ENCODE measurements around the gene TEAD3. TPM values are rescaled to one million over a fixed set of nuclear protein-coding genes. Genes with fewer than 3 reads are reported as not detected.

The TEAD3 gene
- total RNA-seq, 1 experiment from 2014 or later = not detected

DNA sequence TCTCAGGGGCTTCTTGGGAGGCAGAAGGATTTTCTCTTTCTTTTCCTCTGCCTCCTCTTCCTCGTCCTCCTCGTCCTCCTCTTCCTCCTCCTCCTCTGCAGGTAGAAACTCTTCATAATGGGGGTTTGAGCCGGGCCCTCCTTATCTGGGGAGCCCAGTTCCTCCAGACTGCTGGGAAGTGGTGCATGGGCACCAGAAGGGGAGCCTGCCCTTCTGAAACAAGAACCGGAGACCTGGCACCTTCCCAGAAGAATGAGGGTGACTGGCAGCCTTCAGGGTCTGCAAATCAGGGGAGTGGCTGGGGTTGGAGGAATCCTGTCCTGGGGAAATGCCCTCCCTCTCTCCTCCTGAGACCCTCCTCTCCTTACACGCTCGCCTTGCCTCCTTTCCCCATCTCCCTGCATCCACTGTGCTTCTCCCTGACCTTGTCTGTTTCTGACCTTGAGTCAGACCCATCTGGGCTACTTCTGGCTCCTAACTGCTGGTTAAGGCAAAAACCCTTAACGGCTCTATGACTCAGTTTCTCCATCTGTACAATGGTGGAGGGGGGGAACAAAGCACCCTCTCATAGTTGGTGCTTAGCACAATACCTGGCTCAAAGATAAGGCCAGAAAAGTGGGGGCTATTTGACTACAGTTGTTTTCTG is 14.2 kb upstream of the TEAD3 start:
- no peak overlapping the region for H2AFZ ChIP-seq (ENCODE audit: low read length)
- H3K36me3 ChIP-seq (ENCODE audit: insufficient read depth, low read length) = no peaks in the 10 kb centered on the region
- no peak overlapping the region for H3K27ac ChIP-seq (ENCODE audit: low read length)
- H3K4me1 ChIP-seq (ENCODE audit: low read length) = no peaks in the 10 kb centered on the region
- H3K9me2 ChIP-seq (replicated peaks; ENCODE audit: insufficient read depth, low read length) = no peaks in the 10 kb centered on the region
- no peak overlapping the region for H3K4me3 ChIP-seq (ENCODE audit: low read length)
- H3K27me3 ChIP-seq (ENCODE audit: low read length) = no peaks in the 10 kb centered on the region
- no peak overlapping the region for H3K4me2 ChIP-seq (ENCODE audit: low read depth, low read length, poor library complexity, severe bottlenecking)
- no peaks in the 10 kb centered on the region for H3K79me2 ChIP-seq (ENCODE audit: low read length)
- H4K20me1 ChIP-seq (ENCODE audit: insufficient read depth, low read depth, low read length) = no peaks in the 10 kb centered on the region
- no peak overlapping the region for H3K9ac ChIP-seq (ENCODE audit: low read length)
- DNase-seq = no peak
- no peaks in the 10 kb centered on the region for H3K9me3 ChIP-seq (ENCODE audit: low read length)

GRCh38 chr6:35508542-35508941 is 11.7 kb upstream of the TEAD3 start:
- no peaks in the 10 kb centered on the region for H3K4me1 ChIP-seq (ENCODE audit: low read length)
- no peaks in the 10 kb centered on the region for H4K20me1 ChIP-seq (ENCODE audit: insufficient read depth, low read depth, low read length)
- DNase-seq = no peak
- no peak overlapping the region for H3K4me2 ChIP-seq (ENCODE audit: low read depth, low read length, poor library complexity, severe bottlenecking)
- no peaks in the 10 kb centered on the region for H3K9me2 ChIP-seq (replicated peaks; ENCODE audit: insufficient read depth, low read length)
- H3K36me3 ChIP-seq (ENCODE audit: insufficient read depth, low read length) = no peaks in the 10 kb centered on the region
- H3K27ac ChIP-seq (ENCODE audit: low read length) = no peak overlapping the region
- H3K4me3 ChIP-seq (ENCODE audit: low read length) = no peak overlapping the region
- H3K9me3 ChIP-seq (ENCODE audit: low read length) = no peaks in the 10 kb centered on the region
- H2AFZ ChIP-seq (ENCODE audit: low read length) = no peak overlapping the region
- H3K27me3 ChIP-seq (ENCODE audit: low read length) = no peaks in the 10 kb centered on the region
- no peak overlapping the region for H3K9ac ChIP-seq (ENCODE audit: low read length)
- no peaks in the 10 kb centered on the region for H3K79me2 ChIP-seq (ENCODE audit: low read length)

DNA sequence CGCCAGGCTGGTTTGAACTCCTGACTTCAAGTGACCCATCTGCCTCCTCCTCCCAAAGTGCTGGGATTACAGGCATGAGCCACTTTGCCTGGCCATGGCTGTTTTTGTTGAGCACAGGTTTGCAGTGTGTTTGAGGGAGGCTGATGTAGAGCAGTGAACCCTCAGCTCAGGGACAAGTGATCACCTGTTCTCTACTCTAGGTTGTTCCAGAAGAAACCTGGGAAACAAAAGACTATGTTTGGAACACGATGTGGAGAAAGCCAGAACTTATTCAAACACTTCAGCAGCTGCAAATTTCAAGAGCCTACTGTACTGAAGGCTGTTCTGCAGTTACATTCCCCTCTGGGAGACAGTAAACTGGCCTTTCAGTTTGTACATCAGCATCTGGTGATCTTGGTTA is 11.1 kb upstream of the TEAD3 start:
- H3K4me1 ChIP-seq (ENCODE audit: low read length) = no peaks in the 10 kb centered on the region
- H3K36me3 ChIP-seq (ENCODE audit: insufficient read depth, low read length) = no peaks in the 10 kb centered on the region
- H3K27me3 ChIP-seq (ENCODE audit: low read length) = no peaks in the 10 kb centered on the region
- no peaks in the 10 kb centered on the region for H3K9me2 ChIP-seq (replicated peaks; ENCODE audit: insufficient read depth, low read length)
- no peaks in the 10 kb centered on the region for H4K20me1 ChIP-seq (ENCODE audit: insufficient read depth, low read depth, low read length)
- H3K4me2 ChIP-seq (ENCODE audit: low read depth, low read length, poor library complexity, severe bottlenecking) = no peak overlapping the region
- no peak overlapping the region for H3K4me3 ChIP-seq (ENCODE audit: low read length)
- H3K9me3 ChIP-seq (ENCODE audit: low read length) = no peaks in the 10 kb centered on the region
- no peaks in the 10 kb centered on the region for H3K79me2 ChIP-seq (ENCODE audit: low read length)
- H2AFZ ChIP-seq (ENCODE audit: low read length) = no peak overlapping the region
- no peak overlapping the region for H3K27ac ChIP-seq (ENCODE audit: low read length)
- H3K9ac ChIP-seq (ENCODE audit: low read length) = no peak overlapping the region
- no peak for DNase-seq

DNA sequence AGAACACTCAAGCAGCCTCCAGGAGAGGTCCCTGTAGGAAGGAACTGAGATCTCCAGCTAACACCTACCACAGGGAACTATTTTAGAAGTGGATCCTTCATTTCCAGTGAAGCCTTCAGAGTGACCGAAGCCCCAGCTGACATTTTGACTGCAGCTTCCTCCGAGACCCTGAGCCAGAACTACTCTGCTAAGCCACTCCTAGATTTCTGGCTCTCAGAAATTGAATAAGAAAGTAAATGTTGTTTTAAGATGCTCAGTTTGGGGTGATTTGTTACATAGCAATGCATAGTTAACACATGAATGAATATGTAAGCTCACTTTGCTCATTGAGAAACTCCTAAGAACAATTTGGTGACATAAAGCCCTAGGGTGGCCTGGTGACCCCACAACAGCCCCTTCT is 10.3 kb upstream of the TEAD3 start:
- no peak overlapping the region for H2AFZ ChIP-seq (ENCODE audit: low read length)
- no peaks in the 10 kb centered on the region for H3K9me3 ChIP-seq (ENCODE audit: low read length)
- no peaks in the 10 kb centered on the region for H3K27me3 ChIP-seq (ENCODE audit: low read length)
- H3K4me3 ChIP-seq (ENCODE audit: low read length) = no peak overlapping the region
- no peaks in the 10 kb centered on the region for H3K36me3 ChIP-seq (ENCODE audit: insufficient read depth, low read length)
- no peaks in the 10 kb centered on the region for H3K79me2 ChIP-seq (ENCODE audit: low read length)
- H3K4me1 ChIP-seq (ENCODE audit: low read length) = no peaks in the 10 kb centered on the region
- DNase-seq = no peak
- H3K9me2 ChIP-seq (replicated peaks; ENCODE audit: insufficient read depth, low read length) = no peaks in the 10 kb centered on the region
- H3K9ac ChIP-seq (ENCODE audit: low read length) = no peak overlapping the region
- no peak overlapping the region for H3K27ac ChIP-seq (ENCODE audit: low read length)
- no peaks in the 10 kb centered on the region for H4K20me1 ChIP-seq (ENCODE audit: insufficient read depth, low read depth, low read length)
- no peak overlapping the region for H3K4me2 ChIP-seq (ENCODE audit: low read depth, low read length, poor library complexity, severe bottlenecking)

DNA sequence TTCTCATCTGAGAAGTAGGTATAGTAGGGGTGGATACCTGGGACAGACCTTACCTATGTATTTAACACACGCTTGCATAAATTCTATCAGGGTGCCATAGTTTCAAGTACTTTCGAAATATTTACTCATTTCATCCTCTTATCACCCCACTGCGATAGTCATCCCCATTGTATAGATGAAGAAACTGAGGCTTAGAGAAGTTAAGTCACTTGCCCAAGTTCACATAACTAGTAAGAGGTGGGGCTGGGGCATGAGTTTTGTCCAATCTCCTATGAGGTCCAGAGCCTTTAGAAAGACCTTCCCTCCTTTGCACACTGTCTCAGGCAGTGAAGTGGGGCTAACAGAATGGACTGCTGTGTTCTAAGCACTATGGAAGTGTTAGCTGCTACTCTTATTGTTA is 9.7 kb upstream of the TEAD3 start:
- Histone ChIP-seq H3K4me1 (ENCODE audit: low read length) (no peaks in the 10 kb centered on the region), H3K4me3 (ENCODE audit: low read length) (no peak overlapping the region), H2AFZ (ENCODE audit: low read length) (no peak overlapping the region), H3K27me3 (ENCODE audit: low read length) (no peaks in the 10 kb centered on the region), H3K36me3 (ENCODE audit: insufficient read depth, low read length) (no peaks in the 10 kb centered on the region), H3K4me2 (ENCODE audit: low read depth, low read length, poor library complexity, severe bottlenecking) (no peak overlapping the region), H3K9me3 (ENCODE audit: low read length) (no peaks in the 10 kb centered on the region), H3K79me2 (ENCODE audit: low read length) (no peaks in the 10 kb centered on the region), H3K9me2 (replicated peaks; ENCODE audit: insufficient read depth, low read length) (no peaks in the 10 kb centered on the region), H3K27ac (ENCODE audit: low read length) (no peak overlapping the region), H3K9ac (ENCODE audit: low read length) (no peak overlapping the region), H4K20me1 (ENCODE audit: insufficient read depth, low read depth, low read length) (no peaks in the 10 kb centered on the region)
- no peak for DNase-seq

GRCh38 chr6:35505999-35506412 is 9.1 kb upstream of the TEAD3 start:
- Histone ChIP-seq H3K27me3 (ENCODE audit: low read length) (no peaks in the 10 kb centered on the region), H3K9me2 (replicated peaks; ENCODE audit: insufficient read depth, low read length) (no peaks in the 10 kb centered on the region), H3K4me2 (ENCODE audit: low read depth, low read length, poor library complexity, severe bottlenecking) (no peak overlapping the region), H3K9ac (ENCODE audit: low read length) (no peak overlapping the region), H3K4me3 (ENCODE audit: low read length) (no peak overlapping the region), H2AFZ (ENCODE audit: low read length) (no peak overlapping the region), H3K36me3 (ENCODE audit: insufficient read depth, low read length) (no peaks in the 10 kb centered on the region), H3K4me1 (ENCODE audit: low read length) (no peaks in the 10 kb centered on the region), H3K9me3 (ENCODE audit: low read length) (no peaks in the 10 kb centered on the region), H3K27ac (ENCODE audit: low read length) (no peak overlapping the region), H4K20me1 (ENCODE audit: insufficient read depth, low read depth, low read length) (no peaks in the 10 kb centered on the region), H3K79me2 (ENCODE audit: low read length) (no peaks in the 10 kb centered on the region)
- DNase-seq = no peak

GRCh38 chr6:35503534-35503933 is 6.7 kb upstream of the TEAD3 start:
- no peaks in the 10 kb centered on the region for H3K27me3 ChIP-seq (ENCODE audit: low read length)
- H3K4me3 ChIP-seq (ENCODE audit: low read length) = no peak overlapping the region
- H4K20me1 ChIP-seq (ENCODE audit: insufficient read depth, low read depth, low read length) = no peaks in the 10 kb centered on the region
- H3K9ac ChIP-seq (ENCODE audit: low read length) = no peak overlapping the region
- no peak overlapping the region for H3K27ac ChIP-seq (ENCODE audit: low read length)
- no peaks in the 10 kb centered on the region for H3K9me2 ChIP-seq (replicated peaks; ENCODE audit: insufficient read depth, low read length)
- no peaks in the 10 kb centered on the region for H3K36me3 ChIP-seq (ENCODE audit: insufficient read depth, low read length)
- H3K9me3 ChIP-seq (ENCODE audit: low read length) = no peaks in the 10 kb centered on the region
- no peaks in the 10 kb centered on the region for H3K4me1 ChIP-seq (ENCODE audit: low read length)
- H3K79me2 ChIP-seq (ENCODE audit: low read length) = no peaks in the 10 kb centered on the region
- no peak overlapping the region for H3K4me2 ChIP-seq (ENCODE audit: low read depth, low read length, poor library complexity, severe bottlenecking)
- H2AFZ ChIP-seq (ENCODE audit: low read length) = no peak overlapping the region
- no peak for DNase-seq

DNA sequence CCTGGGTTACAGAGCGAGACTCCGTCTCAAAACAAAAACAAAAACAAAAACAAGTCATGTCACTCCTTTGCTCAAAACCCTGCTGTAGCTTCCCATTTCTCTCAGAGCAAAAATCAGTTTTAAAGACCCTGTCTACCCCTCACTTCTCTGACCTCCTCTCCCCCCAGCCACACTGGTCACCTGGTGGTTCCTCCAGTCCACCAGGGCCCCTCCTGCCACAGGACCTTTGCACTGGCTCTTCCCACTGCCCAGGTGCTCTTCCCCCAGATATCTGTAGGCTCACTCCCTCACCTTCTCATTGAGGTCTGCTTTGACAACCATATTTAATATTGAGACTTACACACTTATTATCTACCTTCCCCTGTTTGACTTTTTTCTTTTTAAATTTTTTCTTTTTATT is 4.9 kb upstream of the TEAD3 start:
- H3K27me3 ChIP-seq (ENCODE audit: low read length) = no peaks in the 10 kb centered on the region
- no peak overlapping the region for H3K4me2 ChIP-seq (ENCODE audit: low read depth, low read length, poor library complexity, severe bottlenecking)
- no peaks in the 10 kb centered on the region for H4K20me1 ChIP-seq (ENCODE audit: insufficient read depth, low read depth, low read length)

More for the DNA sequence above, 4.9 kb upstream of the TEAD3 start:
- Histone ChIP-seq H3K79me2 (ENCODE audit: low read length) (no peaks in the 10 kb centered on the region), H3K9me2 (replicated peaks; ENCODE audit: insufficient read depth, low read length) (no peaks in the 10 kb centered on the region), H2AFZ (ENCODE audit: low read length) (no peak overlapping the region), H3K36me3 (ENCODE audit: insufficient read depth, low read length) (no peaks in the 10 kb centered on the region), H3K4me1 (ENCODE audit: low read length) (peaks cover 3% of the 10 kb centered on the region; the same call in 1 of the 2 replicates), H3K9me3 (ENCODE audit: low read length) (no peaks in the 10 kb centered on the region), H3K9ac (ENCODE audit: low read length) (no peak overlapping the region), H3K4me3 (ENCODE audit: low read length) (no peak overlapping the region), H3K27ac (ENCODE audit: low read length) (no peak overlapping the region)
- no peak for DNase-seq
